Erythroblast (primary cell): ENCODE results near the gene MYL7.
A peak's percentile ranks its signal among the peaks of the same experiment; 100 is the strongest.

Experiments used
- DNase-seq, 2 experiments: peaks; one replicate each; lab custom pipeline; 2025; lab: John Stamatoyannopoulos, UW
- GATA1 ChIP-seq: IDR thresholded peaks from 2 replicates; pipeline ENCODE4 v1.6.1; 2011; ENCODE audit warnings: low read depth, mild to moderate bottlenecking, control low read depth, low read length, moderate library complexity
- POLR2A ChIP-seq: IDR thresholded peaks from 2 replicates; pipeline ENCODE4 v1.6.1; 2011; ENCODE audit warnings: mild to moderate bottlenecking, low read length

MYL7 gene

DNA sequence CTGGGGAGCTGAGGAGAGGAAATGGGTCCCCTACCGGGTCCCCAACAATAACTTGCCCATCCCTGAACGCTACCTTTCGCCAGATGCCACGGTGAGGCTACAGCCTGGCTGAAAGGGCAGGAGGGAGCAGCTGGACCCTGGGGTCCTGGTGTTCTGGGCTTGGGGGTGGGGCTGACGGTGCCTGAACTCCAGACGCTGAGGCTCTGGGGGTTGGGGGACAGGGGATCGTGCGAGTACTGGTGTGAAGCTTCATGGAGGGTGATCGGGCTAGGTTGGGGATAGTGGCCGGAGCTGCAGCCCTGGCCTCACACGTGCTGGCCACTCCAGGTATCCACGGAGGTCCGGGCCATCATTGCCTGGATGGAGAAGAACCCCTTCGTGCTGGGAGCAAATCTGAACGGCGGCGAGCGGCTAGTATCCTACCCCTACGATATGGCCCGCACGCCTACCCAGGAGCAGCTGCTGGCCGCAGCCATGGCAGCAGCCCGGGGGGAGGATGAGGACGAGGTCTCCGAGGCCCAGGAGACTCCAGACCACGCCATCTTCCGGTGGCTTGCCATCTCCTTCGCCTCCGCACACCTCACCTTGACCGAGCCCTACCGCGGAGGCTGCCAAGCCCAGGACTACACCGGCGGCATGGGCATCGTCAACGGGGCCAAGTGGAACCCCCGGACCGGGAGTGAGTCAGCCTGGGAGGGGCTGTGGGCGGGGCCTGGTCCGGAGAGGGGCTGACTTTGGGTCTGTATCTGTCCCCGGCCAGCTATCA lies 28.7 kb downstream of the MYL7 start:
- no peak for DNase-seq
- TF ChIP-seq GATA1 (no peak), POLR2A (peak; percentile 21)

DNA sequence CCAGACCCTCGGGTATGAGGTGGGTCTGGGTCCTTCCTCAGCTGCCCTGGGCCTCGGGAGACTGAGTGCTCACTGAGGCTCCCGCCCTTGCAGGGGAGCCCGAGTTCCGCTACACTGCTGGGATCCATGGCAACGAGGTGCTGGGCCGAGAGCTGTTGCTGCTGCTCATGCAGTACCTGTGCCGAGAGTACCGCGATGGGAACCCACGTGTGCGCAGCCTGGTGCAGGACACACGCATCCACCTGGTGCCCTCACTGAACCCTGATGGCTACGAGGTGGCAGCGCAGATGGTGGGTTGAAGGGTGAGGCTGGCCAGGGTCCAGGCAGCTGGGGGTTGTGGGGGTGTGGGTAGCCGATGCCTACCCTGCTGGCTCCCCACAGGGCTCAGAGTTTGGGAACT lies 29.4 kb downstream of the MYL7 start:
- TF ChIP-seq GATA1 (no peak), POLR2A (no peak)
- DNase-seq, result no peak

GRCh38 chr7:44110719-44111635 lies 30.2 kb downstream of the MYL7 start:
- DNase-seq, result no peak
- TF ChIP-seq POLR2A, result no peak
- no peak for TF ChIP-seq GATA1

DNA sequence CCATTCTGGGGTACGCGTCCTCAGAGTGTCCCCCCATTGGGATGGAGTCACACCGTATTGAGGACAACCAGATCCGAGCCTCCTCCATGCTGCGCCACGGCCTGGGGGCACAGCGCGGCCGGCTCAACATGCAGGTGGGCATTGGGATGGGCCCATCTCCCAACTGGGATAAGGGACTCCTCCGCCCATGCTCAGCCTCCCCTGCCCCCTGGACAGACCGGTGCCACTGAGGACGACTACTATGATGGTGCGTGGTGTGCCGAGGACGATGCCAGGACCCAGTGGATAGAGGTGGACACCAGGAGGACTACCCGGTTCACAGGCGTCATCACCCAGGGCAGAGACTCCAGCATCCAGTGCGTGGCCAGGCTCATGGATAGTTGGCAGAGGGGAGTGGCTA lies 31.1 kb downstream of the MYL7 start:
- TF ChIP-seq GATA1 (no peak), POLR2A (no peak)
- no peak for DNase-seq

GRCh38 chr7:44108768-44109750 lies 32.1 kb downstream of the MYL7 start:
- DNase-seq, result no peak
- TF ChIP-seq GATA1, result no peak

DNA sequence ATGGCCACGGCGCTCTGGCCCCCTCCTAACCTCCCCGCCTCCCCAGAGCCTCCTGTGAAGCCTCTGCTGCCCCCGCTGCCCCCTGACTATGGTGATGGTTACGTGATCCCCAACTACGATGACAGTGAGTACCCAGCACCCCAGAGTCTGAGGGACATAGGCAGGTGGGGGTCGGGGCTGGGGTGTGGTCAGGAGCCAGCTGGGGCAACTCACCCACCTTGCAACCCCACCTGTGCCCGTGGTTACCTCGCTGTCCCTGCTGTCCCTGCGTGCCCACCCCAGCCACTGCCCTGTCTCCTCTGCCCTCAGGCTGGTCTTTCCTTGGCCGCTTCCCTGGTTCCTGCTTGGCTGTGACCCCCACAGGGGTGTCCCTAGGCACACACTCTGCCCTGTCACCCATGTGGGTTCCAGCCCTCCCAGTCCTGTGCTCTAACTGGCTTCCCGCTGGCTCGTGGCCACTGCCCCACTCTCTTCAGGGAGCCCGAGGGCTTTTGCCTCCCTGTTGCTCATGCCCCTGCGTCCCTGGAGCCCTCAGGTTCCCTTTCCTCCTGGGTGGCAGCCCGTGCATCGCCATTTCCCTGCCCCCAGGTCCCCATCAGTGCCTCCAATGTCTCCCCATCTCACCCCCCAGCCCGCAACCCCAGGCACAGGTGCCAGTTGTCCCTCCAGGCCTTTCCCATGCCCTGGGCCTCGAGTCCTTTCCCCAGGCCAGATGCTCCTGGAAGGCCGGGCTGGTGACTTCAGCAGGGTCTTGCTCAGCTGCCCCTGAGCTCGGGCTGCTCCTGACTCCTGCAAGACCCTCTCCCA lies 33.0 kb downstream of the MYL7 start:
- no peak for DNase-seq
- TF ChIP-seq POLR2A (no peak), GATA1 (no peak)

GRCh38 chr7:44107116-44107960 lies 33.8 kb downstream of the MYL7 start:
- no peak for DNase-seq
- no peak for TF ChIP-seq POLR2A
- no peak for TF ChIP-seq GATA1

DNA sequence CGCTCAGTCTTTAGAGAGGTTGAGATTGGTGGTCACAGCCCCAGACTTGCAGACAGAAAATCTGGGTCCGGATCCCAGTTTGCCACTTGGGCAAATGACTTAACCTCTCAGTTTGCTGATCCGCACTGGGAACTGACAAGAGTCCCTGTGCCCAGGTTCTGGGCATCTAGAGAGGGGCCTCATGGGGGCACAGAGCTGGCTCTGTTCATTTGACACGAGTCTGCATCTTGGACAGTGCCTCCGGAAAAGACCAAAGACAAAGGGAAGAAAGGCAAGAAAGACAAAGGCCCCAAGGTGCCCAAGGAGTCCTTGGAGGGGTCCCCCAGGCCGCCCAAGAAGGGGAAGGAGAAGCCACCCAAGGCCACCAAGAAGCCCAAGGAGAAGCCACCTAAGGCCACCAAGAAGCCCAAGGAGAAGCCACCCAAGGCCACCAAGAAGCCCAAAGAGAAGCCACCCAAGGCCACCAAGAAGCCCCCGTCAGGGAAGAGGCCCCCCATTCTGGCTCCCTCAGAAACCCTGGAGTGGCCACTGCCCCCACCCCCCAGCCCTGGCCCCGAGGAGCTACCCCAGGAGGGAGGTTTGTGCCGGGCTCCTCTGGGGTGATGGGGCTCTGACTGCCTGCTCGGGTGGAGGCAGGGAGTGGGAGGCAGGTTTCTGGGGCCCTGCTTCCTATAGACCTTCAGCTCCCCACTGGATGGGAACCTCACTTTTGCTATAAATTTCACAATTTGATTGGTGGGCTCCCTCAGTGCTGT lies 34.6 kb downstream of the MYL7 start:
- DNase-seq, result no peak

GRCh38 chr7:44105832-44106231 lies 35.3 kb downstream of the MYL7 start:
- TF ChIP-seq GATA1, result no peak
- TF ChIP-seq POLR2A, result no peak
- no peak for DNase-seq

More for the DNA sequence above, 34.6 kb downstream of the MYL7 start:
- TF ChIP-seq GATA1 (no peak), POLR2A (no peak)

- no peak for DNase-seq
- no peak for TF ChIP-seq POLR2A
- TF ChIP-seq GATA1, result no peak
Observed at GRCh38 chr7:44104860-44105771, 36.0 kb downstream of the MYL7 start.
